Gastrocnemius medialis (tissue), 4 donors: ENCODE data around the gene ADGRV1. TPM values are rescaled to one million over a fixed set of nuclear protein-coding genes. Genes with fewer than 3 reads are reported as not detected.

Experiments
- ATAC-seq, 2 donors: fragments of 150-250 bp; one replicate each; pipeline ENCODE4 v1.9.1; 2016
- DNase-seq, 2 donors: peaks; one replicate each; pipeline ENCODE4 v3.0.0-alpha.2; 2019
- H3K27ac ChIP-seq, 4 donors: fragments of 200-600 bp; sonication (generic); 1 replicate in 1 of 4; 2 replicates in 3 of 4; pipeline ENCODE4 v1.5.1; 2016 to 2018; ENCODE audit warnings: mild to moderate bottlenecking in 2 of 4, moderate library complexity in 1 of 4
- H3K27me3 ChIP-seq, 3 donors: fragments of 200-600 bp; sonication (generic) in 2 of 3; 1 replicate in 1 of 3; 2 replicates in 2 of 3; pipeline versions ENCODE4 v1.5.1 to v1.6.0; 2016 to 2019; ENCODE audit warnings: mild to moderate bottlenecking in 1 of 3, moderate library complexity in 1 of 3
- H3K36me3 ChIP-seq, 2 donors: fragments of 200-600 bp; sonication (generic) in 1 of 2; one replicate each; pipeline ENCODE4 v1.5.1; 2017 to 2018
- H3K4me1 ChIP-seq, 2 donors: fragments of 200-600 bp; sonication (generic) in 1 of 2; one replicate each; pipeline ENCODE4 v1.5.1; 2016 to 2017; ENCODE audit warnings: mild to moderate bottlenecking in 2 of 2
- H3K4me3 ChIP-seq, 4 donors: fragments of 200-600 bp; sonication (generic) in 3 of 4; 1 replicate in 1 of 4; 2 replicates in 3 of 4; pipeline ENCODE4 v1.5.1; 2016 to 2019; ENCODE audit warnings: mild to moderate bottlenecking in 2 of 4
- H3K9me3 ChIP-seq, 3 donors: fragments of 200-600 bp; sonication (generic) in 2 of 3; 1 replicate in 1 of 3; 2 replicates in 2 of 3; pipeline ENCODE4 v1.5.1; 2016 to 2019
- CTCF ChIP-seq, 5 experiments: fragments of 450-650 bp in 3 of 5; fragments of 200-600 bp in 2 of 5; sonication (generic) in 2 of 5; IDR thresholded peaks in 4 of 5; conservative IDR thresholded peaks in 1 of 5; 1 replicate in 4 of 5; 2 replicates in 1 of 5; pipeline ENCODE4 v1.5.1; 2016 to 2019; ENCODE audit warnings: antibody characterized with exemption in 5 of 5, mild to moderate bottlenecking in 3 of 5, moderate library complexity in 3 of 5
- POLR2A ChIP-seq, 2 donors: fragments of 450-650 bp; IDR thresholded peaks; one replicate each; pipeline ENCODE4 v1.6.1; 2017; ENCODE audit warnings: antibody characterized with exemption in 2 of 2, mild to moderate bottlenecking in 2 of 2, moderate library complexity in 2 of 2
- in situ Hi-C, 4 donors: fragments of 200-750 bp; cut with MboI; loops; one replicate each; pipeline versions ENCODE4 v1.15.0 to v1.8.0; 2017; ENCODE audit warnings: low sequenced_read_pairs in 4 of 4
- intact Hi-C: fragments of 100-400 bp; cut with DNase I; formaldehyde crosslinking; loops from one replicate; pipeline ENCODE4 v1.15.1; 2023; ENCODE audit warnings: low total_unique reads
- total RNA-seq, 4 donors: library from RNA; depleted of rRNA; stranded (reverse); fragments of >200 nt; gene quantifications; one replicate each; pipeline versions ENCODE4 v1.1.0 to v1.2.3, GENCODE V29; 2016

Gene ADGRV1
- total RNA-seq, 4 donors from 2014 or later, result 0.22 to 0.41 TPM; not detected in 2

- in situ Hi-C loops, result loop anchor here in 1 of 4 donors (25.0 kb wide), 1 partner anchor 137 kb away; the partner anchor contains the start of gene CETN3
- H3K9me3 ChIP-seq, result no peaks in the 10 kb centered on the region
These were observed 9.4 kb upstream of the ADGRV1 start for GRCh38 chr5:90549223-90549622.

GRCh38 chr5:90549729-90550275, 8.8 kb upstream of the ADGRV1 start:
- ATAC-seq (no peak), DNase-seq (no peak)
- Histone ChIP-seq H3K4me1 (no peaks in the 10 kb centered on the region), H3K4me3 (no peak overlapping the region), H3K27ac (no peak overlapping the region), H3K36me3 (no peaks in the 10 kb centered on the region), H3K27me3 (no peaks in the 10 kb centered on the region), H3K9me3 (no peaks in the 10 kb centered on the region)
- intact Hi-C loops, result no loop called here
- TF ChIP-seq CTCF (IDR thresholded peaks at IDR 0.05 in 4 of 5, conservative IDR thresholded peaks at IDR 0.05 in 1 of 5), result no peak
- TF ChIP-seq POLR2A (IDR thresholded peaks at IDR 0.05), result no peak
- in situ Hi-C loops, result loop anchor here in 1 of 4 donors (25.0 kb wide), 1 partner anchor 138 kb away; the partner anchor contains the start of gene CETN3

More at GRCh38 chr5:90549223-90549622, 9.4 kb upstream of the ADGRV1 start:
- Histone ChIP-seq H3K27ac (no peak overlapping the region), H3K27me3 (no peaks in the 10 kb centered on the region), H3K4me1 (no peaks in the 10 kb centered on the region), H3K36me3 (no peaks in the 10 kb centered on the region), H3K4me3 (no peak overlapping the region)
- DNase-seq (no peak), ATAC-seq (no peak)
- TF ChIP-seq POLR2A (IDR thresholded peaks at IDR 0.05) (no peak), CTCF (IDR thresholded peaks at IDR 0.05 in 4 of 5, conservative IDR thresholded peaks at IDR 0.05 in 1 of 5) (no peak)
- intact Hi-C loops, result no loop called here

- Histone ChIP-seq H3K27ac (no peak overlapping the region), H3K4me1 (no peaks in the 10 kb centered on the region), H3K27me3 (peaks cover 0 to under 1% (median 0%) of the 10 kb centered on the region in 3 donors), H3K9me3 (no peaks in the 10 kb centered on the region), H3K4me3 (no peak overlapping the region), H3K36me3 (no peaks in the 10 kb centered on the region)
- ATAC-seq, result no peak
- TF ChIP-seq CTCF (IDR thresholded peaks at IDR 0.05 in 4 of 5, conservative IDR thresholded peaks at IDR 0.05 in 1 of 5), result no peak
- no peak for TF ChIP-seq POLR2A (IDR thresholded peaks at IDR 0.05)
- in situ Hi-C loops, result no loop called here
- DNase-seq, result no peak
- intact Hi-C loops, result no loop called here
These were observed 7.6 kb upstream of the ADGRV1 start for GRCh38 chr5:90550963-90551362.

- no peak overlapping the region for H3K4me3 ChIP-seq
- no peaks in the 10 kb centered on the region for H3K9me3 ChIP-seq
- DNase-seq, result no peak
- H3K36me3 ChIP-seq, result no peaks in the 10 kb centered on the region
- intact Hi-C loops (no loop called here), in situ Hi-C loops (no loop called here)
- no peaks in the 10 kb centered on the region for H3K4me1 ChIP-seq
- no peak for ATAC-seq
- TF ChIP-seq POLR2A (IDR thresholded peaks at IDR 0.05) (no peak), CTCF (IDR thresholded peaks at IDR 0.05 in 4 of 5, conservative IDR thresholded peaks at IDR 0.05 in 1 of 5) (no peak)
- H3K27ac ChIP-seq, result no peak overlapping the region
- peaks cover 0 to 4% (median 2%) of the 10 kb centered on the region in 3 donors for H3K27me3 ChIP-seq
These were observed 7.2 kb upstream of the ADGRV1 start for GRCh38 chr5:90551376-90551775.

- ATAC-seq (no peak), DNase-seq (no peak)
- TF ChIP-seq CTCF (IDR thresholded peaks at IDR 0.05 in 4 of 5, conservative IDR thresholded peaks at IDR 0.05 in 1 of 5) (no peak), POLR2A (IDR thresholded peaks at IDR 0.05) (no peak)
- Histone ChIP-seq H3K4me3 (no peak overlapping the region), H3K27ac (no peak overlapping the region), H3K36me3 (no peaks in the 10 kb centered on the region), H3K9me3 (no peaks in the 10 kb centered on the region), H3K4me1 (peaks cover 7% of the 10 kb centered on the region in 2 donors), H3K27me3 (peaks cover 17 to 22% (median 19%) of the 10 kb centered on the region in 3 donors)
- in situ Hi-C loops, result no loop called here
- intact Hi-C loops, result no loop called here
These were observed 4.9 kb upstream of the ADGRV1 start for GRCh38 chr5:90553711-90554110.
